Stimulated activated CD4-positive, alpha-beta T cell treated with anti-CD3 and anti-CD28 coated beads, Interleukin-15, amount 100 ng/mL, for 1 hour (primary cell): ENCODE measurements around the gene AGTPBP1.

Experiments used
- DNase-seq, 2 donors: peaks; one replicate each; pipeline ENCODE4 v3.0.0-alpha.2; 2020; ENCODE audit warnings: low read depth in 1 of 2, low spot score in 1 of 2

AGTPBP1 gene

GRCh38 chr9:85502815-85503655 is 238.7 kb downstream of the AGTPBP1 start:
- no peak for DNase-seq

- DNase-seq: no peak
These were observed 239.9 kb downstream of the AGTPBP1 start for GRCh38 chr9:85501882-85502281.

DNA sequence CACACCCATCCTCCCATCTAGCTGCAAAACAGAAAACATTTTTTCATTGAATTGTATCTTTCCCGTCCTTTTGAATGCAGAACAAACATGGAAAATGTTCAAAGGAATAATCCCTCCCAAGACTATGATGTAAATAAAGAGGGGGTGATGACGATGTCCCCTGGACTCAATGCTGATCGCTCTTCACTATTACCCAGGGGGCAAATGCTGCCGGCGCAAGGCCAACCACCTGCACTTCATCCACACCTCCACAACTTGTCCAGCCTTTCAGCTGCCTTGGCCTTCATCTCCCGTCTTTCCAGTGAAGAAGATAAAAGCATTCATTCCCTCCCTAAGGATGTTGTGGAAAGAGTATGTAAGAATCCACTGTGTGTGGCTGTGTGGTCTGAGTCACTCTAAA is 240.3 kb downstream of the AGTPBP1 start:
- no peak for DNase-seq
